Hair follicular keratinocyte (primary cell): ENCODE results near the gene ITM2B. TPM values are rescaled to one million over a fixed set of nuclear protein-coding genes. Genes with fewer than 3 reads are reported as not detected.

ENCODE experiments used
- total RNA-seq: library from RNA; depleted of rRNA; stranded (reverse); fragments of >200 nt; gene quantifications from 2 replicates; pipeline ENCODE4 v1.2.3, GENCODE V29; 2015

ITM2B gene
- 149 and 185 TPM in 2 replicates for total RNA-seq

DNA sequence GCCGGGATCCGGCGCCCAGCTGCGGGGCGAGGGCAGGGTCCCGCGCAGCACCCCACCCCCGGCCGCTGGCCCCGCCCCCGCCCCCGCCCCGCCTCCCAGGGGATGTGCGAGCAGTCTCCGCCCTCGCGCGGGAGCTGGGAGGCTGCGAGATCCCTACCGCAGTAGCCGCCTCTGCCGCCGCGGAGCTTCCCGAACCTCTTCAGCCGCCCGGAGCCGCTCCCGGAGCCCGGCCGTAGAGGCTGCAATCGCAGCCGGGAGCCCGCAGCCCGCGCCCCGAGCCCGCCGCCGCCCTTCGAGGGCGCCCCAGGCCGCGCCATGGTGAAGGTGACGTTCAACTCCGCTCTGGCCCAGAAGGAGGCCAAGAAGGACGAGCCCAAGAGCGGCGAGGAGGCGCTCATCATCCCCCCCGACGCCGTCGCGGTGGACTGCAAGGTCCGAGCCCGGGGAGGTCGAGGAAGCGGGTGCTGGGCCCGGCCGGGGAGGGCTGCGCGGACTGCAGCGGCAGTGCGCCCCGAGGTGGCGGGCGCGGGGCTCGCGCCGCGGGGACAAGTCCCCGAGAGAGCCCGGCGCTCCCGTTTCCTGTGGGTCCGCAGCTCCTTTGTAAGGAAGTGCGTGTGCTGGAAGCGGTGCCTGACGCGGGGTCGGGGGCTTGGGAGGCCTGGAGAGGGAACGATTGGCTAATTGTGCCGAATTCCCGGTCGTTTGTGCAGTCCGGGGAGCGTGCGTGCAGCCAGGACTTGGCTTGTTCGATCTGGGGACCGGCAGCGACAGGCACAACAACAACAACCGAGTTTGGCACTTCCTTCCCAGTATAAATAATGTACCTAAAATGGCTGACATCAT is at the start of gene ITM2B:
TSS of gene ITM2B (plus strand) at position 161 of the 843 bp plus-strand sequence. CDS start at position 316, 155 bp downstream.

DNA sequence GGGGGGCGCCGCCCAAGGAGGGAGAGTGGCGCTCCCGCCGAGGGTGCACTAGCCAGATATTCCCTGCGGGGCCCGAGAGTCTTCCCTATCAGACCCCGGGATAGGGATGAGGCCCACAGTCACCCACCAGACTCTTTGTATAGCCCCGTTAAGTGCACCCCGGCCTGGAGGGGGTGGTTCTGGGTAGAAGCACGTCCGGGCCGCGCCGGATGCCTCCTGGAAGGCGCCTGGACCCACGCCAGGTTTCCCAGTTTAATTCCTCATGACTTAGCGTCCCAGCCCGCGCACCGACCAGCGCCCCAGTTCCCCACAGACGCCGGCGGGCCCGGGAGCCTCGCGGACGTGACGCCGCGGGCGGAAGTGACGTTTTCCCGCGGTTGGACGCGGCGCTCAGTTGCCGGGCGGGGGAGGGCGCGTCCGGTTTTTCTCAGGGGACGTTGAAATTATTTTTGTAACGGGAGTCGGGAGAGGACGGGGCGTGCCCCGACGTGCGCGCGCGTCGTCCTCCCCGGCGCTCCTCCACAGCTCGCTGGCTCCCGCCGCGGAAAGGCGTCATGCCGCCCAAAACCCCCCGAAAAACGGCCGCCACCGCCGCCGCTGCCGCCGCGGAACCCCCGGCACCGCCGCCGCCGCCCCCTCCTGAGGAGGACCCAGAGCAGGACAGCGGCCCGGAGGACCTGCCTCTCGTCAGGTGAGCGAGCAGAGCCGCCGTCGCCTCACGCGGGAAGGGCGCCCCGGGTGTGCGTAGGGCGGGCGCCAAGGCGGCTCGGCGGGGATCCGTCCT is 70.5 kb downstream of the ITM2B start, which contains the start of gene RB1:
TSS of gene RB1 (plus strand) at position 393 of the 784 bp plus-strand sequence. CDS start at position 555, 162 bp downstream.

Other genes starting within 250 kb of the ITM2B start
- gene SUCLA2, start 231.9 kb upstream of the ITM2B start, total RNA-seq: 39.5 and 43.8 TPM in 2 replicates
- 25.6 and 42.1 TPM in 2 replicates for gene NUDT15, start 195.5 kb upstream of the ITM2B start, total RNA-seq
- gene MED4, start 138.1 kb upstream of the ITM2B start, total RNA-seq: 23.3 and 26.5 TPM in 2 replicates
- gene RB1, start 70.5 kb downstream of the ITM2B start, total RNA-seq: 23.0 and 24.2 TPM in 2 replicates
- gene LPAR6, start 179.9 kb downstream of the ITM2B start, total RNA-seq: 5.8 and 7.0 TPM in 2 replicates